A673 (cell line): ENCODE measurements around the gene SEC22B.
"Not testable (repeated sequence)": the region's sequence is repeated elsewhere in the genome, so short reads cannot be mapped to it uniquely, and the experiment has no call there.

Source experiments
- EZH2 ChIP-seq: fragments of 200-600 bp; sonication (generic); IDR thresholded peaks from 2 replicates; pipeline ENCODE4 v1.6.1; 2017; ENCODE audit warnings: borderline replicate concordance, low read depth, mild to moderate bottlenecking, mixed read lengths, antibody characterized with exemption, low read length; ENCODE audit not compliant: poor library complexity, severe bottlenecking
- TF ChIP-seq, protein P1 (sequence below): fragments of 300-800, 200-600 bp; sonication (generic); conservative IDR thresholded peaks from 2 replicates; pipeline ENCODE4 v1.5.1; 2017; ENCODE audit warnings: low read depth, mild to moderate bottlenecking, antibody characterized with exemption, low read length, moderate library complexity, mixed read lengths

DNA sequence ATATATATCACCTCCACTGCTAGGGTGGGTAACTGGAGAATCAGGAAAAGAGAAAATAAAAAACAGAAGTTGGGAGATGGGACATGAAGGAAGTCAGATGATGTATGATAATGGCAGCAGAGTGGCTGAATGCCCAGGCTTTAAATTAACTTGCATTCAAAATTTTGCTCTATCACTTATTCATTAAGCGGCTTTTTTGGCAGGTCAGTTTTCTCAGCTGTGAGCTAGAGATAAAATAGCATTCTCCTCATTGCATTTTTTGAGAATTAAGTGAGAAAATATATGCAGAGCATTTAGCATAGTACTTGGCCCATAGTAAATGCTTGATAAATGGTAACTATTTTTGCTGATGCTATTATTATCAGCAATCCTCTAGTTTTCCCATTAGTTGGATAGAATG lies 74.7 kb downstream of the SEC22B start:
- TF ChIP-seq EZH2 = not testable (repeated sequence)
- TF ChIP-seq, protein P1, sequence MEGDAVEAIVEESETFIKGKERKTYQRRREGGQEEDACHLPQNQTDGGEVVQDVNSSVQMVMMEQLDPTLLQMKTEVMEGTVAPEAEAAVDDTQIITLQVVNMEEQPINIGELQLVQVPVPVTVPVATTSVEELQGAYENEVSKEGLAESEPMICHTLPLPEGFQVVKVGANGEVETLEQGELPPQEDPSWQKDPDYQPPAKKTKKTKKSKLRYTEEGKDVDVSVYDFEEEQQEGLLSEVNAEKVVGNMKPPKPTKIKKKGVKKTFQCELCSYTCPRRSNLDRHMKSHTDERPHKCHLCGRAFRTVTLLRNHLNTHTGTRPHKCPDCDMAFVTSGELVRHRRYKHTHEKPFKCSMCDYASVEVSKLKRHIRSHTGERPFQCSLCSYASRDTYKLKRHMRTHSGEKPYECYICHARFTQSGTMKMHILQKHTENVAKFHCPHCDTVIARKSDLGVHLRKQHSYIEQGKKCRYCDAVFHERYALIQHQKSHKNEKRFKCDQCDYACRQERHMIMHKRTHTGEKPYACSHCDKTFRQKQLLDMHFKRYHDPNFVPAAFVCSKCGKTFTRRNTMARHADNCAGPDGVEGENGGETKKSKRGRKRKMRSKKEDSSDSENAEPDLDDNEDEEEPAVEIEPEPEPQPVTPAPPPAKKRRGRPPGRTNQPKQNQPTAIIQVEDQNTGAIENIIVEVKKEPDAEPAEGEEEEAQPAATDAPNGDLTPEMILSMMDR = not testable (repeated sequence)
